Midbrain (tissue), 1 donor: ENCODE results near the gene FAM180B.

ENCODE experiments used
- DNase-seq: peaks from one replicate; lab custom pipeline; 2025; lab: John Stamatoyannopoulos, UW

FAM180B gene

DNA sequence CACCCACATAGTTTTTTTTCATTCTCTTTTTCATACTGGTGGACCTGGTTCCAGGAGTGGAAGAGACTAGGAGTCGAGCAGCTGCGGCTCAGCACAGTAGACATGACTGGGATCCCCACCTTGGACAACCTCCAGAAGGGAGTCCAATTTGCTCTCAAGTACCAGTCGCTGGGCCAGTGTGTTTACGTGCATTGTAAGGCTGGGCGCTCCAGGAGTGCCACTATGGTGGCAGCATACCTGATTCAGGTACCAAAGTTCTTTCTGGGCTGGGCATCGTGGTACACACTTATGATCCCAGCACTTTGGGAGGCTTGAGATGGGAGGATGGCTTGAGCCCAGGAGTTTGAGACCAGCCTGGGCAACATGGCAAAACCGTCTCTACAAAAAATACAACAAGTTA, 16.8 kb upstream of the FAM180B start:
- no peak for DNase-seq

DNA sequence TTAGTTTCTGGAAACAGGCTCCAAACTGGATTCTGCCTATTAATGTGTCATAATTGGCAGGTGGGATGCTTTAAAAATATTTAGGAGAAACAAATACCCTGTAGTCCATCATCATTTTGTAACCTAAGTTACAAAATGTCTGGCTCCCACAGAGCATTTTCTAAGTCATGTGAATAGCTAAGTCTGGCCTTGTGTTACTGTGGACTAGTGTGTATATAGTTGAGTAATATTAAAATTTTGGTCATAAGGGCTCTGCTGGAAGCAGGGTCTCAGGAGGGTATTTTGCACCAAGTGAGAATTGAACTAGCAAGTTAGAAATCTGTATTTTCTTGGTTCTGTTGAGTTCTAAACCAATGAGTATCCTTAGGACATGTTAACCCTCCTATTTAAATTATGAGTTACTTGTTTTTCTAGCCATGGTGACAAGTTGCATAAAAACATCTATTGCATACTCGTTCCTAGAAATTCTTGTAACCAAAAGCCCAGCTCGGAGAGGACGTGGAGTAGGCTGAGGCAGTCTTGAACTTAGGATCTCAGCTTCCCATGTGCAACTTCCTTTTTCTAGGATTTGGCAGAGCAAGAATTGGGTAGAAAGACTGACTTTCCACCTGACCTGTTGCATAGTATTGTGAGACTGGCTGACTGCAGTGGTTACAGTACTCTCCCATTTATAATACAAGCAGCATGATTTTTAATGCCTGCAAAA, 15.7 kb upstream of the FAM180B start:
- DNase-seq: no peak

DNA sequence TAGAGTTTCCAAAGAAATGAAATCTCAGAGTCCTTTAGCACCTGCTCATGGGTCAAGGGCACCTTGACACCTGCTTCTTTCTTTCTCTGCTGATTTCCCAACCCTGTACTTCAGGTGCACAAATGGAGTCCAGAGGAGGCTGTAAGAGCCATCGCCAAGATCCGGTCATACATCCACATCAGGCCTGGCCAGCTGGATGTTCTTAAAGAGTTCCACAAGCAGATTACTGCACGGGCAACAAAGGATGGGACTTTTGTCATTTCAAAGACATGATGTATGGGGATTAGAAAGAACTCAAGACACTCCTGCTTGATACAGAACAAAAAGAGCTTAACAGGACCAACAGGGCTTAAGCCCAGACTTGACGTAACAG, 15.1 kb upstream of the FAM180B start:
- DNase-seq: no peak

DNA sequence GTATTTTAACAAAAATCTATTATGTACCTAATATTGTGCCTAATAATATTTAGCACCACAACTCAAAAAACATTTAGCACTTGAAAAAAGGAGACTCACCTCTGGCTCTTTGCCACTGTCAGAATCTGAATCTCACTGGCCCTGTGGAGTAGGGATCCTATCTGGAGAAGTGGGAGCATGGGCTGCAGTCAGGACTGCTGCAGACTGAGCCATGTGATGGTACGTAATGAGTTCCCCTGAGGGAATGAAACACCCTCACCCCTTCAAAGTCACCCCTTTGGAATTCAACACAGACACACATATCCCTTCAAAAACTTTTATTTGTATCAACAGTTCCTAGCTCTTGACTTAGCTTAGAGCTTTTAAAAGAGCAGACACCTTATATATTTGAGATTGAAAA, 14.6 kb upstream of the FAM180B start:
- DNase-seq: no peak

- DNase-seq: no peak
Observed at GRCh38 chr11:47572715-47573255, 13.7 kb upstream of the FAM180B start.

DNA sequence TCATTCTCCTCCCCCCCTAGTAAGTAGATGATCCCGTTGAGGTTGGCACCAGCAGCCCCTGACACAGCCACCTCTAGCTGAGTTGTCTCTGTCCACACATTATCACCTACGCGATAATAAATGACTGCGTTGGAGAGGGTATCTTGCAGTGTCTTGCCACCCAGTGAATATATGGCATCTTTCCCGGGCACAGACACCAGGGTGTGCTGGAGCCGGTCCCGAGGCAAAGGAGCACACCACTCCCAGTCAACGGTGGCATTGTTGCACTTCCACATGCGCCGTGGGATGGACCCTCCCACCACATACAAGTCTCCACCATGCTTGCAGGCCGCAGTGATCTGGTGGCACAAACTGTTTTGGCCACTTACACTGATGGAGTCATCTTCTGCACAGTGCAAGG, 13.2 kb upstream of the FAM180B start:
- no peak for DNase-seq

DNA sequence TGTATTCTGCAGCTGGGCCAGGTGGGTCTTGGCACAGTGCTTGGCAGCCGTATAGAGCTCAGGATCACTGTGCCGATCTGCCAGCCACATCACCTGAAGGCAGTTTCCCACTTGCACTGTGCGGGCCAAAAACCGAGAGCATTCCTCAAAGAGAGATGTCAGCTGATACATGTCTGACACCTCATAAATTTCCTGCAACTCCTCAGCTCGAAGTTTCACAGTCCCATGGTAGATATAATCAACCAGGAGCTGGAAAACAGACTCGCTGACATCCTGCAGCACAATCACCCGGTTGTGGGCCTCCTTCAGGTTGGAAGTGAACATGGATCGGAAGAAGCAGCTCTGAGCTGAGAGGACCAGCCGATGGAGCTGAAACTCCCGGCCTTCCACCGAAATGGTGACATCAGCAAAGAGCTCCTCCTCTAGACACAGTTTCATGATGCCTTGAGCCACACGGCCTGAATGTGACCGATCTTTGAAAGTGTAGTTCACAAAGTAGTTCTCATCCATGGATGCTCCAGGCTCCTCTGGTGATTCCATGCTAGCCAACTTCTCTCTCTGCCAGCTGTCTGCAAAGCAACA, 8.9 kb upstream of the FAM180B start:
- no peak for DNase-seq

- DNase-seq: peak; percentile 94
Observed at GRCh38 chr11:47578524-47579494, 7.7 kb upstream of the FAM180B start, which contains the start of the genes KBTBD4 and NDUFS3. KBTBD4 (minus strand) TSS chr11:47578970; CDS start chr11:47578951, 19 bp downstream. NDUFS3 (plus strand) TSS chr11:47579074; CDS start chr11:47579092, 18 bp downstream.

DNA sequence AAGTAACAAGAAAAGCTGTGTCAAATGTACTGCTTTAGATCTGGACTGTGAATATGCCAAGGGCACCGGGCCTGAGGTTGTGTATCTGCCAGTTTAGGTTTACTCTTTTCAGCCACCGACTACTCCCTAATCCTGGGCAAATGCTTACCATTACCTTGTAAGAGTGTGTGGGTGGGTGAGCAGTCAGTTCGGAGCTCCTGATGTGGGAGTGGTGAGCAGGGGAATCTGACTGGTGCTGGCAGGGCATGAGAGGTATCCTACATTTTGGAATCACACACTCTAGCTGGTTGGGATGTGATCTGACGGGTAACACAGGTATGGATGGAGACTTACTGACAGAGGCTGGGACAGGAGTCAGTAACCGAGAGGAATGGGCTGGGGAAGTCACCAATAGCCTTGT, 2.6 kb upstream of the FAM180B start:
- DNase-seq: no peak

- no peak for DNase-seq
Observed at GRCh38 chr11:47587039-47587716, 700 bp downstream of the FAM180B start.

DNA sequence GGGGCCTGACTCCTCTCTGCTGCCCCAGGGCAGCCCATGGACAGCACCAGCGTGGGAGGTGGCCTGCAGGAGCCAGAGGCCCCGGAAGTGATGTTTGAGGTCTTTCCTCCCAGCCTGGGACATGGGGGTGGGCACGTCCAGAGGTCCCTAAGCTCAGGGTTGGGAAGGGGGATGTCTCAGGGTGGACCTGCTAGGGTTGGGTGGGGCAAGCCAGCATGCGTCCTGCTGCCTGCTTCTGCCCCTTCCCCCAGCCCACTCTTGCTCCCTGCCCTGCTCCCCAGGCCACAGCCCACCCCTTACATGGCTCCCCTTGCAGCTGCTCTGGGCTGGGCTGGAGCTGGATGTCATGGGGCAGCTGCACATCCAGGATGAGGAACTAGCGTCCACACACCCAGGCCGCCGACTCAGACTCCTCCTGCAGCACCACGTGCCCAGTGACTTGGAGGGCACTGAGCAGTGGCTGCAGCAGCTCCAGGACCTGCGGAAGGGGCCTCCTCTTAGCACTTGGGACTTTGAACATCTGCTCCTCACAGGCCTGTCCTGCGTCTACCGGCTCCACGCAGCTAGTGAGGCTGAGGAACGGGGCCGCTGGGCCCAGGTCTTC, 1.3 kb downstream of the FAM180B start:
- peak; percentile 41 for DNase-seq

GRCh38 chr11:47589118-47589517, 2.6 kb downstream of the FAM180B start:
- no peak for DNase-seq

DNA sequence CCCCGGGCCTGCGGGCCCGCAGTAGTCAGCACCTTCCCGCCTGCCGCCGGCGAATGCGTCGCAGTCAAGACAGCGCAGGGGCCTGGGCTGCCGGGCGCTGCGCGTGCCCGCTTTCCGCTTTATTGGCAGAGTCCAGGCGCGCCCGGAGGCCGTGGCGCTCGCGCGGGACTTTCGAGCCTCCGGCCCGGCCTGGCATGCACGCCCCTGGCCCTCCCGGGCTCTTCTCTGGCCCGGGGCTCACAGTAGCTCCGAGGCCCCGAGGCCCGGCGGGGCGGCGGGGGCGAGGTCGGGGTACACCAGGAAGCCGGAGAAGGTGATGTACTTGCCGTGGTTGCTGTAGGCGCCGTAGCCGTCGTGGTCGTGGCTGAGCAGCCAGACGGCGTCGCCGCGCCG, 3.1 kb downstream of the FAM180B start:
- no peak for DNase-seq

DNA sequence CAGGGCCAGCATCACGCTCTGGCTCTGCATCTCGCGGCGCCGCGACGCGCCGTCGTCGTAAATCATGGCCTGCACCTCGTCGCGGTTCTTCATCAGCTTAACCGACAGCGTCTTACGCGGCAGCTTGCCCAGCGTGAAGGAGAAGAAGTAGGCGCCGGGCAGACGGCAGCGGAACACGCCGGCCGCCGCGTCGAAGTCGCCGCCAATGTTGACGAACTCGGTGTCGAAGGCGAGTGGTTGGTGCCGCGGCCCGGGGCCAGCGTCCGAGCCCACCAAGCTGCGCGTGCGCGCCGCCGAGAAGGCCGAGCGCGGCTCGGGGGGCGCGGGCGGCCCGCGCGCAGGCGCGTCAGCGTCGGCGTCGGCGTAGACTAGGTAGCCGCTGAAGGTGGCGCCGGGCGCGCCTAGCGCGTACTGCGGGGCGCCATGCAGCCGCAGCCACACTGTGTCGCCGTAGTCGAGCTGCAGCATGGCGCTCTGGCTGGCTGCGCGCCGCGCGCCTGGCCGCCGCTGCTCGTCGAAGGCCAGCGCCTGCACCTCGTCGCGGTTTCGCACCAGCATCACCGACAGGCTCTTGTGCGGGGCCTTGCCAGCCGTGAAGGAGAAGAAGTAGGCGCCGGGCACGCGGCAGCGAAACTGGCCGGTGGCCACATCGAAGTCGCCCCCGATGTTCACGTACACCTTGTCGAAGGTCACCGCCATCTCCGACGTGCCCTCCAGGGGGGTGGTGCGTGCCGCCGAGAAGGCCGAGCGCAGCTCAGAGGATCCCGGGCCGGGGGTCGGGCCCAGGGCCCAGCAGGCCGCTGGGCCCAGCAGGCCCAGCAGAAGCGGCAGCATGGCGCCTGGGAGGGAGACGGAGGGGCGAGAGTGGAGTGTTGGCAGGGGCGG, 3.7 kb downstream of the FAM180B start:
- no peak for DNase-seq

GRCh38 chr11:47591764-47592163, 5.3 kb downstream of the FAM180B start:
- DNase-seq: no peak

GRCh38 chr11:47592251-47592650, 5.8 kb downstream of the FAM180B start:
- DNase-seq: no peak

DNA sequence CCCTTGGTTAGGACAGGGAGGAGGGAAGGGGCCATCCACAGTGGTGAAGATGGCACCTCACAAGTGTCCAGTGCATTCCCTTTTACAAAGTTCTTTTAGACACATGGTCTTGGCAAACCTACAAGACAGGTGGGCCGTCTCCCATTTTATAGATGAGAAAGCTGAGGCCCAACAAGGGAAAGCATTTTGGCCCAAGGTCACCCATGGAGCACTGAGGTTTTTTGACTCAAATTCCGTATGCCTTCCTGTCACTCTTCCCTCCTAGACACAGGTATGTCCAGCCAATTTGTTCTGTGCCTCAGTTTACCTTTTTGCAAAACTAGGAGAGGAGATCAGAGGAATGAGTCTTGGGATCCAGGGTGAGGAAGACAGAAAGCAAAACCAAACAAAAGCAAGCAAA, 6.5 kb downstream of the FAM180B start:
- DNase-seq: no peak

DNA sequence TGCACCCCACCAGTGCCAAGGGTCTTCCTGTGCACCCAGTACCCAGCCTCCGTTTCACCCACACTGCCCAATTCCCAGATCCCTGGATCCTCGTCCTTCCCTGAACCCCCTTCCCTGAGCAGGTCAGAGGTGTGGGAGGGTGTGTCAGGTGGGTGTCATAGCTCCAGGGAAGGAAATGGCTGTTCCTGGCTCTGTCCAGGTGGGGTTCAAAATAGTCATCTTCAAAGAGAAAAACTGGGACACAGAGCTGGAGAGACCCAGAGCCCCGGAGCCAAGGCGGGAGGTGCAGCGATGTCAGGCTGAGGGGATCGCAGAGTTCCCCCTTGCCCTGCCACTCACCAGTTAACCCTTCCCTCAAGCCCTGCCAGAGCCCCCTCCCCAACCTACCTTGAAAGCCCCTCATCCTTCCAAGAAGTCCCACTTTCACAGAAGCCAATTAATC, 7.0 kb downstream of the FAM180B start:
- DNase-seq: no peak

GRCh38 chr11:47593934-47594855, 7.7 kb downstream of the FAM180B start, which contains the start of gene C1QTNF4:
C1QTNF4 (minus strand) TSS chr11:47594411; CDS start chr11:47590810, 3,601 bp downstream.
- no peak for DNase-seq
